HG02571 (cell line): ENCODE results near the gene TRIM16.
"Not testable (repeated sequence)": the region's sequence is repeated elsewhere in the genome, so short reads cannot be mapped to it uniquely, and the experiment has no call there.

Experiments
- ATAC-seq: cut with Tn5 transposase; IDR thresholded peaks from one replicate; pipeline ENCODE4 v1.9.1; 2021; ENCODE audit warnings: mild to moderate bottlenecking, moderate library complexity; ENCODE audit not compliant: unreplicated experiment

TRIM16 gene

DNA sequence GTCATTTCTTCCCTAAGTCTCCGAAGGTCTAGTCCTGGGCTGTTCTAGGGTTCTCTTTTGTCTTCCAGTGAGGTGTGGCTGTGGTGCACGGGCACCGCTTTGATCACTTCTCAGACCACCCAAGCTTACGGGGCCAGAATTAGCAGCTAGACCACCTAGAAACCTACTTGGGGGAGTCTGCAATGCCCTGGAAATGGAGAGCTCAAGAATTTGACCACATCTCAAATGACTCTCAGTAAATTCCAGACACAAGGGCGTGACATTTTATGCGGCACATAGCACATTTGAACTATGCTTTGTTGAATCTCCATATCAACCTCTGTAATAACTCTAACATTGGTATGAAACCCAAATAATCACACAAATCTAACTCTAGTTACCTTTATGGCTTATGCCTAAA, 24.9 kb downstream of the TRIM16 start:
- no peak for ATAC-seq

DNA sequence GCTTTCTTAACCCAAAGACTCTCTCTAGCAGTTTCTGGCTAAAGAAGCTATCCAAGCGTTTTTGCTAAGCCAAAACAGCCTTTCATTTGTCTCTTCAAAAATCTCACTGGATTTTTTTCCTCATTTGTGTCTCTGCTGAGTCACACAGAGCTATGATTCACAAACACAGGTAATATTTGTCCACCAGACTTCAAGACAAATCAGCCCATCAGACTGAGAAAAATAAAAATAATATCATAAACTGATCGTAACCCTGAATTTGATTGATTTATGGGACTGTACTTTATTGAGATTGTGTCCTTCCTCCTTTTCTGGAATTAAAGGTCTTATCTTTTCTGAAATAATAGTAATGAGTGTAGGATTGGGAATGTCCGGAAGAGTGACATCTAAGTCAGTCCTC, 25.8 kb downstream of the TRIM16 start:
- ATAC-seq = no peak

DNA sequence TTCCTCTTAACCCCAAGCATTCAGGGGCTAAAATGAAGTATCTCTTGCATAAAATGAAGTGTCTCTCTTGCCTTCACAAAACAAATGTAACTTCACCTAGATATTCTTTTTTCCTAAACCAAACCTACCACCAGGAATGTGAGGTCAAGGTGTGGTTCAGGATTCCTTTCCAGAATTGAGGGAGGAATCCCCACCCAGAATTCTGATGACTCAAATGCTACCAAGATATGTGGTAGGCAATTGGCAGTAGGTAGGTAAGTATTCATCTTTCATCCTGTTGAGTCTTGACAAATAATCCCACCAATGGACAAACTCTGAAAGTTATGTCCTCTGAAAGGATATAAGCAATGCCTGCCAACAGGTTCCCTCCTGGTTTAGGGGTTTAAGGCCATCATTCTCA, 26.2 kb downstream of the TRIM16 start:
- no peak for ATAC-seq

DNA sequence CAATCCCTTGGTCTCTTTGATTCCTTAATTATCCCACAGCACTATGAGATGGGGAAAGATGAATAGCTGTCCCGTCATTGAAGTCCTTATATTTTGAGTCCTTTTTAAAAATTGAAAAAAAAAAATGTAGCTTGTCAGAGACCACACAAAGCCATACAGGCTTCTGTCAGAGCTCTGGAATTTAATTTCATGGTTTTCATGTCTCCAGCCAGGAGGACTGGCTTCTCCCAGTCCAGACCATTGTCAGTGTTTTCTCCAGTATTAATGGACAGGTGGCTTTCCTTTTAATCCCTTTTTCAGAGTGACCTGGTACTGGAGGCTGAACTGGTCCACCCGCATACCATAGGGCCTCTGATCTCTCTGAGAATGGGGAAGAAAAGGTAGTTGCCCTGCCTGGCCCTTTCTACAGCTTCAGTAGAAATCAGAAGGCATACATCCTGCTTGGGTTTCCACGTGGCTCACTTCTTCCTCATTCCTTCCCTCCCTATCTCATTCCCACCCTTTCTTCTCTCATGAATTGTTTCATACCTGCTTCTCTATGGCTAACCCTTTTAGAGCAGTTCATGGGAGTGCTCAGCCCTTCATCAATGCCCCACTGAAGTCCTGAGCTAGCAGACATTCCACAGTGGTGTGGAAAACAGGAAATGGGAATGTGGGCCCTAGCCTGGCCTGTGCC, 29.1 kb downstream of the TRIM16 start:
- no peak for ATAC-seq

DNA sequence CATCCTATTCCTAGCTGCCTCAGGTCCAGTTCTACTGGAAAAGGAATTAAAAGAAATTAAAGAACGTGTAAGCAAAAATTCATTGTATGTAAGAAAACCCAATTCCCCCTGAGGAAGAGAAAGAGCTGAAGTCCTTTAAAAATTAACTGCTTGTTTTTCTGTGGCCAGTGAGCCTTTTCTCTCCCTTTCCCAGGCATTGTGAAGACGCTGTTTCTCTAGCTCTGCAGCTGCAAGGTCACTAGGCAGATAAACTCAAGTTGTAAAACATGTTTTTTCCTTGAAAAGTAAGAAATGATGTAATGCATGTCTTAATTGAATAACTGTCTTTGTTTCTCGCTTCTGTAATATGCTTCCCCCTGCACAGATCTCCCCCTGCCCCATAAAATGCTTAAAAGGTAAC, 29.7 kb downstream of the TRIM16 start:
- ATAC-seq = not testable (repeated sequence)

DNA sequence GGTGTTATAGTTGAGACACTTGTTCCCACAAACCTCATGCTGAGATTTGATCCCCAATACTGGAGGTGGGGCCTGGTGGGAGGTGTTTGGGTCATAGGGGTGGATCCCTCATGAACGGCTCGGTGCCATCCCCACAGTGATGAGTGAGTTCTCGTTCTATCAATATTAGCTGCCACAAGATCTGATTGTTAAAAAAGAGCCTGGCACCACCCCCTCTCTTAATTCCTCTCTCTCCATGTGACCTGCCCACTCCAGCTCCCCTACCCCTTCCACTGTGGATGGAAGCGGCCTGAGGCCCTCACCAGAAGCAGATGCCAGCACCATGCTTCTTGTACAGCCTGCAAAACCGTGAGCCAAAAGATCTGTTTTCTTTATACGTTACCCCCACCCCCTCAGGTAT, 31.2 kb downstream of the TRIM16 start:
- ATAC-seq = no peak

DNA sequence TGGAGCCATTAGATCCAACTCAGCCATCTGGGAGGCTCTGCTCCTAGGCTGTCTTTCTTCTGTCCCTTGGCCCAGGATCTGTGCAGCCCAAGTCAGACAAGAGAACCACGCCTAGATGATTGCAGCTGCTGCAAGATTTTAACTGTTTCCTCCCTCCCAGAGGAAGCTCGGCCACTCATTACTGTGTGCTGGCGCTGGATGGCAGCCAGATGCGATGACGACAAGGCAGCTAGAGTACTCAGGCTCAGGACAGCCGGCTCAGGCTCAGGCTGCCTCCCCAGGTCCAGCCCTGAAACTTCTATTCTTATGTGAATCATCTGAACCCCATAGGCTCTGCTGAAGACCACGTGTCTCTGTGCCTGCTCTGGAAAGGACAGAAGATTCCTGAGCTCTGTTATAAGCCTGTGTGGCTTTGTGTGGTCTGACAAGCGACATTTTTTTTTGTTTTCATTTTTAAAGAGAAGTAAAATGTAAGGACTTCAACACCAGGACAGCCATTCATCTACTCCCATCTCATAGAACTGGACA, 32.5 kb downstream of the TRIM16 start:
- no peak for ATAC-seq

DNA sequence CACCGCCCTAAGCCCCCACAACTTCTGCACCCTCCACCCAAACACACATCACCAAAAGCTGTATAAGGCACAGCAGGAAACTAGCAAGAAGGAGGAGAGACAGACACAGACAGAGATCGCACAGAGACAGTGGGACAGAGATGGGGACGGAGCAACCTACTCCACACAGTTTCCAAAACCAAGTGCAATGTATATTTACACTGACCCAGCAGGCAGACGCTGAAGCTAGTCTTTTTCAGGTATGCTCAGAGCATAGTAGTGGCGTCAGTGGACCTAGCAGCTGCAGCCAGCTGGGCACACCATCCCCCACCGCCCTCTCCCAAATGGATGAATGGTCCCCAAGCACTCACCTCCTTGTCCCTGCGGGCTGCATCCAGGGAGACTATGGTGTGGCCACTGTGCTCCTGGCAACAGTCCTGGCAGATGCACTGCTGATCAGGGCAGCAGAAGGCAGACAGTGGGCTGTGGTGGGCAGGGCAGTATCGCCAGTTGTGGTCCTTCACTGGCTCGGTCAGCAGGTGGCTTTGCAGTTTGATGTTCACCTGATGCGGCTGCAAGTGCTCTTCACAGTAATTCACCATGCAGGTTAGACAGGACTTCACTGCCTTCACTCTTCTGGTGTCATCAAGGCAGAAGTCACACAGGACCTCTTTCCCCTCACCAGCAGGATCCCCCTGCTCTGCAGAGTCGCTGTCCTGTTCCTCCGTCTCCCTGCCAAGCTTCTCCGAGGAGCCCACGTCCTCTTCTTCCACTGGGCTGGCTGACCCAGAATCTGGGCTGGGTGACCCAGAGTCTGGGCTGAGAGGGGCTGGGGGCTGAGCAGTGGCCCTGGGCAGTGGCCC, 33.1 kb downstream of the TRIM16 start:
- ATAC-seq = no peak

DNA sequence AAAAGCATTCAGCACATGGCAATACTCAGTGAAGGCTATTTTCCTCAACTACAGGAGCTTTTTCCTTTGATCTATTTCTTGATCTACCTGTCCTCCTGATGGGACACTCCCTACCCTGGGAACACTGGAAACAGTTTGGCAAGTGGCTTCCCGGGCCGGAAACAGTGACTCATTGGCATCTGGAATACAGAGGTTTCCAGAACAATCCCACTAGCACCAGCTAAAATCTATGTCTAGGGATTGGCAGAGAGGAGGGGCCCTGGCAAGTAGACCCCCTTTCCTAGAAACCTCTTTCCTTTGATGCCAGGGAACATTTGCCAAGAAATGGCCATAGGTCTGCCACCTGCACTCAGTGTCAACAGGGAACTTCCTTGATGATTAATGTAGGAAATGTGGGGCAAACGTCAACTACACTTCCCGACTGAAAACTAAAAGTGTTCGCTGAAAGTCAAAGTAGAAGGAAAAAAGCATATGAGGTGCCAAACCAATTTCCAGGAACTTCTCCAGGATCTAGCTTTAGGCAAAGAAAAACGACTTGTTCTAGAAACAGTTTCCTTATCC, 34.2 kb downstream of the TRIM16 start:
- ATAC-seq = no peak

DNA sequence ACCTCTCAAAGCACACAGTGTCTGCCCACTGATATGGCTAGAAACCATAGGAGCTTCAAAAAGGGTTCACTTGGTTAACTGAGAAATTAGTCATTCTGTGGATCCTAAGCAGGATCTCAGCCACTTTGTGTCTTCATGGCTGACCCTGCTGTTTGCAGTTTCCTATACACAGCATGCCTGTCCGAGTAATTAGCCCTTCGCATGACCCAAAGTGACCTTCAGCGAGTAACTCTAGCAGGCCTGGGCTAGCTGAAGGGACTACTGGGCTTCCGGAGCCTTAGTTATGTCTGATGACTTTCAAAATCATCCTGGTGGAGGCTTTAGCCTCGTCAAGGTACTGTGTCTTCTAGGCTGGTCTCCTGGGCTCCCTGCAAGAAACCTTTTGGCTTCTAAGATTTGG, 35.7 kb downstream of the TRIM16 start:
- no peak for ATAC-seq

DNA sequence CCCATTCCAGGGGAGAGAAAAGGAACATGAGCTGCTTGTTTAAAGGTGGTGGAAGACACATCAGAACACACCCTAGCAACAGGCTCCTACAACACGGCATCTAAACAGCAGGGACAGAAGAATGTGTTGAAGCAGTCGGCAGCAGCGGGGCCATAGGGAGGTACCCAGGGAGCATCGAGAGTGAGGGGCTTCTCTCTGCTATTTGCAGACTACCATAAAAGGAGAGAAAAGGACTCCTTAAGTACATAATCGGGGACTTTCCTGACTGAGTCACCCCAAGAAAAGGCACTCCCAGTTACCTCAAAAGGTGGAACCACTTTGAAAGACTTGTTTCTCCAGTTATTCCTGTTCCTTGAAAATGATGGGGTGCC, 38.2 kb downstream of the TRIM16 start:
- not testable (repeated sequence) for ATAC-seq

DNA sequence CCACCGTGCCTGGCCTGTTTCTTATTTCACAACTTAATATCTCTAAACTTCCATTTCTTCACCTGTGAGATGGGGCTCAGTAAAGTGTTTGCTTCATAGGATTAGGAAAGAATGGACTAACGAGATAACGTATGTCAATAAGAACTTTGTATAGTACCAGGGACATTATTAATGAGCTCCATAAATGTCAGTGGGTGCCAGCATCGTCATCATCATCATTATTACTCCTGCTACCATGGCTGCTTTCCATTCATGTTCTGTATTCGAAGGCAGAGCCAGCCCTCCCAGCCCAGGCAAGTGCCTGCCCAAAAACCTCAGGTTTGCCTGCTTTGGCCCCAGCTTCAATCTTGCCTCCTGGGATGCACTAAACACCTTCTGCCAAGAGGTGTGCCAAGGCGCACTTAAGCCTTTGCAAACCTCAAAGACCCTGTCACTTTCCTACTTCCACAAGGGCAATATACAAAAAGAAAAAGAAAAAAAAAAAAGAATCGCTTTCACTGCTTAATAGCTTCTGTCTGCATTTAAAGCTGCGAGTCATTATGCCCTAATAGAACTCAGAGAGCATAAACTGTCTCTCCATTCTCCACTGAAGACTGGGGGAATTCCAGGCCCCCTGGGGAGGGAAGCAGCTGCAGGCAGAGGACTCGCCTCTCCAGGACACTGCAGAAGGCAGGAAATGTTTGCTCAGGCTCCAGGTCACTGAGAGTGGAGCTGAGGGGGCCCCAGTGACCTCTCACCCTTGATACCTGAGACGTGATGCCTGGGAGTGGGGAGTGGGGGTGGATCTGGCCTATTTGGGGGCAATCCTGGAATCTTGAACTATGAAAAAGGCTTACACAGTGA, 38.8 kb downstream of the TRIM16 start:
- ATAC-seq = not testable (repeated sequence)

DNA sequence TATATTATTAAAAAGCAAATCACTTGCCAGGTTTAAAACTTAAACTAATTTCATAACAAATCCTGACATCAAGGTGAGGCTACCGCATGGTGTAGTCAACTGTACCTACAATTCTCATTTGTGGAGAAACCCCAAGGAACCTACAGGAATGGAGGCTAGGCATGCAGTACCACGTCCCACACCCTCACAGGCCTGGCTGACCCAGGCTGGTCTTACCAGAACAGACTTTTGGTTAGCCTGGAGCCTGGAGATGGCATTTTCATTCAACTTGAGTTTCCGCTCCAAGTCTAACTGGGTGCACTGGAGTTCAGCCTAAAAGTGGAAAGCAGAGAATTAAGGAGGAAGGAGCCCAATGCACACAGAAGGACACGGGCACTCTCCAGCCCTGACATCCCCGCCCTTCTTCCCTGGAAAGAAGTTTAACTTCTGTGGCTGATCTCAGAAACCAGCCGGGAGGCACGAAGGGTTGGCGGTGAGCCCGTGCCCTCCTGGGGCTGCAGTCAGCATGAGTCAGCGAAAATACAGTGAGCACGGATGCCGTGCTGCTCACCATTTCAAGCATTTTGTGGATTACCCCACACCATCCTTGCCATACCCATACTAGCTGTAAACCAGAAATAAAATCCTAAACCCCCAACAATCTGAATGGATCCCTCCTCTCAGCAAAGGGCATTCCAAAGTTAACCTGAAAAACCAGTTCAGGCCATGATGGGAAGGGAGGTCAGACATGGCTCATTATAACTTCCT, 41.4 kb downstream of the TRIM16 start:
- not testable (repeated sequence) for ATAC-seq

DNA sequence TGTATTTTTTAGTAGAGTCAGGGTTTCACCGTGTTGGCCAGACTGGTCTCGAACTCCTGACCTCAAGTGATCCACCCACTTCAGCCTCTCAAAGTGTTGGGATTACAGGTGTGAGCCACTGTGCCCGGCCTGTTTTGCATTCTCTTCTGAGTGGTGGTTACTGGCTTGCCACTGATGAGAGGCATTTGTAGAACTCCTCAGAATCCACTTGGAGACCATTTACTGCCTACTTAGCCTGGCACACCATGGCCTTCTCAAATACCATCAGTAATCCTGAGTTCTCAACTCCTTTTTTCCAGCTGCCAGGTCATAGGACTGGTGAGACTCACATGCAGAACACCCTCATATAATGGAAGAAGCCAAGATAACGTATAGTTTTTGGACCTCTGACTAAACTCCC, 42.1 kb downstream of the TRIM16 start:
- ATAC-seq = not testable (repeated sequence)

DNA sequence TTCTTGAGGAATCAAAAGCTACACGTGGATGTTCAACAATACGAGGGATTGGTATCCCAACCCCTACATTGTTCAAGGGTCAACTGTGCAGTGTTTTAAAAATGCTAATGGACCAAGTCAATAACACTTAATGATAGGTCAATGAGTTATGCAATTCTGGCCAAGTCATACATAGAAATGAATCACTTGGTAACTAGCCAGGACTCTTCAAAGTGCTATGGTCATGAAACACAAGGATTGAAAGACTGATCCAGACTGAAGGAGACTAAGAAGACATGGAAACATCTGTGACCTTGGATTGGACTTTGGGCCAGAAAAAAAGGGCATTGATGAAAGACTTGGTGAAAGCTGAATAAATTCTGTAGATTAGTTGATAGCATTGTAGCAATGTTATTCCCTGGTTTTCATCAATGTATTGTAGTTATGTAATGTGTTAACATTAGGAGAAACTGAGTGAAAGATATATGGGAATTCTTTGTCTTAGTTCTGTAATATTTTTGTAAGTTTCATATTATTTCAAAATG, 53.1 kb downstream of the TRIM16 start:
- not testable (repeated sequence) for ATAC-seq

DNA sequence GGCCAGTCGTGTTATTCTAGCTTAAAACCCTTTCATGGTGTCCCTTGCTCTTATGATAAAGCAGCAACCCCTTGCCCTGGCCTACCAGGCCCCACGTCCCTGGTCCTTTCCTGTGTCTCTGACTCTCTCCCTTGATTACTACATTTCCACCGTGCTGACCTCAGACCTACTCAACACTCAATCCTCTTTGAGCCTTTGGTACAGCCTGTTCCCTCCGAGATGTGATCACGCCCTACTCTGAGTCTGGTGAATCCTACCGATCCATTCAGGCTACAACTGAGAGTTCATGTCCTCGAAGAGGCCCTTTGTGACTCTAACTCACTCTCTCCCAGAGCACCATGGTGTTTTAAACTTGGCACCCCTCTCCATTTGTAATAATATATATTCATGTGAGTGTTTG, 54.1 kb downstream of the TRIM16 start:
- ATAC-seq = not testable (repeated sequence)

DNA sequence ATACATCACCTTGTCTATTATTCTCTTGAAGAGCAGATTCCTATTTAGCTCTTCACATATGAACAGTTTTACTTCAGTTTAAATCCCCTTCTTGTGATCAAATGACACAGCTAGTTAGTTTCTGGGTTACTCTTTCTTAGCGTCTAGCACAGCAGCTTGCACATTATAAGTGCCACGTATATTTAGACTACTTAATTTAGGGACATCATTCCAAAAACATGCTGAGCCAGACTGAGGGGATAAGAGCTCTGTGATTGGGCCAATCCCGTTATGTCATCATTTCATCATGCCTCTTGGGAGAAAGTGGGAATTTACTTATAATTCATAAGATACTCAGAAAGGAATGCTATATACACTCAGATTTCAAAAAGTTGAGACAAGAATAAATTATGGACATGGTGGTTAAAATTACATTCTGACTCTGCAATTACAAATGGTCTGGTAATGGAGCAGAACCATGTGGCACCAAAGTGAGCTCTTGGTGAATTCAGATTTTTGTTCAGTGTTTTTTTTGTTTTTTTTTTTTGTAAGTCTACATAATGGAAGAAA, 60.4 kb downstream of the TRIM16 start:
- not testable (repeated sequence) for ATAC-seq

DNA sequence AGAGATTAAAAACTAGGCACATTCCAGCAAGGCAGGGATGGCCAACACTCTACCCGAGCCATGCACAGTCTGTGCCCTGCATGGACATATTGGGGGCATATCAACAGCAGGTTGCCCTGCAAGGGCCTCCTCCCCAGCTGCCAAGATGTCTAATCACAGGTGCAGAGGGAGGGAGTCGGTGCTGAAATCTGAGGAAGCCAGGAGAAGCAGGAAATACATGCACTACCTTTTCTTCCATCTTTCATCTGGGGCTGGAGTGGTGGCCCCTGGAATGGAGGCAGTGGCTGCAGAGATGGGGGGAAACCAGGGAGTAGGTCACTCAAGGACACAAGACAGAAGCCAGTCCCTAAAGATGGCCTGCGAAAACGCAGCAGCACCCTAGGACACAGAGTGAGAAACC, 60.9 kb downstream of the TRIM16 start:
- not testable (repeated sequence) for ATAC-seq

DNA sequence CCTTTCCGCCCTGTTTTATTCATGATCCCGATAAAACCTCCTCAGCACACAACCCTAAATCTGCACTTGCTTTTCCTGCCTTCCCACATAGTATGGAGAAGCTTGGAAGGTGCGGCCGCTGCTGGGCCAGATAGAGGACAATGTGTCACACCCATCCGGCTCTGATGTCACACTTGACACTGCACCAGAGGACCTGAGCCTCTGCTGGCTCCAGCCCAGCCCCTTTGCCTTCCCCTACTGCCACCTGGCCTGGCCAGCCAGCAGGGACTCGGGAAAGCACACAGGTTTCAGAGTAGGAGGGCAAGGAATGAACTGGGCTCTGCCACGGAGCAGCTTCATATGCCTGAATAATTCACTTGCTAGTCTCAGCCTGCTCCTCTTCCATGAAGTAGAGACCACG, 62.0 kb downstream of the TRIM16 start:
- ATAC-seq = not testable (repeated sequence)
